Fibroblast of upper back skin (primary cell): ENCODE data around the gene TMEM35A.

Experiments
- DNase-seq: peaks from one replicate; pipeline ENCODE4 v3.0.0-alpha.2; 2013

TMEM35A gene, protein sequence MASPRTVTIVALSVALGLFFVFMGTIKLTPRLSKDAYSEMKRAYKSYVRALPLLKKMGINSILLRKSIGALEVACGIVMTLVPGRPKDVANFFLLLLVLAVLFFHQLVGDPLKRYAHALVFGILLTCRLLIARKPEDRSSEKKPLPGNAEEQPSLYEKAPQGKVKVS

DNA sequence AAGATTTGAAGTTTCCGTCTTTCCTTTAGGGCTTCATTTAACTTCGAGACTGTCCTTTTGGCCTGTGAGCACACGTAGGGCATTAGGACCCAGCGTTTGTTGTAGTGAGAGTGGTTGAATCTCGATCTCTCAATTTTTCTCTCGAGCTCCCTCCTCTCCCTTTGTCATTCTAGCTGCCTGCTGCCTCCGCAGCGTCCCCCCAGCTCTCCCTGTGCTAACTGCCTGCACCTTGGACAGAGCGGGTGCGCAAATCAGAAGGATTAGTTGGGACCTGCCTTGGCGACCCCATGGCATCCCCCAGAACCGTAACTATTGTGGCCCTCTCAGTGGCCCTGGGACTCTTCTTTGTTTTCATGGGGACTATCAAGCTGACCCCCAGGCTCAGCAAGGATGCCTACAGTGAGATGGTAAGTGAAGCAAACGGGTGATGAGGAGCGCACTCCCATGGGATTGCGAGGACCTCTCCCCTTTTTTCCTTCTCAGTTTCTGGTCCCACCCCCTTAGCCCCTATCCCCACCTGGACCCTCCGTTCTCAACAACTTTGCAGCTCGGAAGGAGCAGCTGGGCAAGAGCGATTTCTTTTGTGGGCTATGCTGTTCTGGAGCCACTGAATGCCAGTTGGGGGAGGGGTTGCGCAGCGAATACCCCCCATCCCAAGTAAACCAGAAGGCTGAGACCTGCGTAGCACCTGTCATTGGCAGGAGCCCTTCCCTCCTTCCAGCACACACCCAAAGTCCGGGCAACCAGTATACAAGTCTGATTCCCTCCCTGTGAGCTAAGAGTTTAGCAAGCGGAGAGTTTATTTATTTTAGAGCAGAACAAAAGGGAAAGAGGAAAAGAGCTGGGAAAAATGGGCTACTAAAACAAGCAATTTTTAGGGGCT is at the start of gene TMEM35A:
Gene TMEM35A (plus strand): TSS at position 164 of the 883 bp plus-strand sequence. CDS start 124 bp downstream, at position 288.
- peak; percentile 17 for DNase-seq

DNA sequence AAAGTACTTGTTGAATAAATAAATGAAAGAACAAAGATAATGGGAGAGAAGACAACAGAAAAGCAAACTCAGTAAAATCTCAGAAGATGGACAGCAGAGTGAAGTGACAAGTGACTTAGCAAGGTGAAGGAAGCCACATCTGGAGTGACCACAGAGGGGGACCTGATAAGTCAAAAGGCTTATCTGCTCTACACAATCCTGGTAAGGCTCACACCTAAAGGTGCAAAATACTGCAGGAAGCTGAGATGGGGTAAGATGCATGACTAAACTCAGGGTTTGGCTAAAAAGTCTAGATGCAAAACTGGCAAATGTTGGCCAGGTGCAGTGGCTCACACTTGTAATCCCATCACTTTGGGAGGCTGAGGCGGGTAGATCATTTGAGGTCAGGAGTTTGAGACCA is 49.0 kb upstream of the TMEM35A start:
- DNase-seq = no peak

DNA sequence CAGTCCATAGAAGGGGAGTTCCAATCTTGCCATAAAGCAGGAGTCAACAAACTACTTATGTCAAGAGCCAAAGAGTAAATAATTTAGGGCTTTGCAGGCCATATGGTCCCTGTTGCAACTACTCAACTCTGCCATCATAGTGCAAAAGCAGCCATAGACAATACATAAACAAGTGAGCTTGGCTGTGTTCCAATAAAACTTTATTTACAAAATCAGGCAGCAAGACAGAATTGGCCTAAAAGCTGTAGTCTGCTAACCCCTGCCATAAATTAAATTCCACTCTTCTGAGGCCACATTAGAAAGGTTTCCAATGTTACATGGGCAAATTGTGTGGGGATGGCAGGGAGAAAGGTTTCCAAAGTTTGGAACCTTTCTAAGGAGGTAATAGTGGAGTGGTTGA is 41.4 kb upstream of the TMEM35A start:
- no peak for DNase-seq

DNA sequence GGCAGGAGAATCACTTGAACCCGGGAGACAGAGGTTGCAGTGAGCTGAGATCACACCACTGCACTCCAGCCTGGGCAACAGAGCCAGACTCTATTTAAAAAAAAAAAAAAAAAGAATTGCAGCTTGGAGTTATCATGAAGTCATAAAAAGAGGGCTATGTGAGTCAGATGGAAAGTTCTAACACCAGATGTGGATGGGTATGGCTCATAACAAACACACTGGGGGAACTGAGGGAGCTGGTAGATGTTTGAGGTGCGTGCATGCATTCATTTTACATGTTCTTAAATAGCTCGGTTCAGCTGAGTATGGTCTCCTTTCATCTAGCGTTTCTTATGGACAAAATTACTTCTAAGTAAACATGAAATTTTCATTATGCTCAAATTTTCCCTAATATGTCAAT is 38.5 kb upstream of the TMEM35A start:
- DNase-seq = no peak

DNA sequence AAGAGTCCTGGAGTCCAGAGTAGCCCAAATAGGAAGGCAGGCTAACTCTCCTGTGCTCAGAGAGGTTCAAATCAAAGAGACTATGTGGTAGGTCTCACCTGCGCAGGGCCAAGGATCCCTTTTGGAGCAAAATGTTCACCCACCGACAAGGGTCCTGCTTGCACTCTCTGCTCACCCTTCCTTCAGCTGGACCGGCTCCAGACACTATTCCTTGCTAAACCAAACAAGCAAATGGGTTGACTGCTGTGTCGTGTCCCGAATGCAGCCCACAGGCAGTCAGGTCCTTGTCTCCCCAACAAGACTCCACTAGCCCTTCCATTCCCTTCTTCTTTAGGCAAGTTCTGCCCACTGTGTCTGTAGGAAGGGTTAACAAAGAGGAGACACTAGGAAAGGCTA is 27.5 kb upstream of the TMEM35A start:
- DNase-seq = no peak

DNA sequence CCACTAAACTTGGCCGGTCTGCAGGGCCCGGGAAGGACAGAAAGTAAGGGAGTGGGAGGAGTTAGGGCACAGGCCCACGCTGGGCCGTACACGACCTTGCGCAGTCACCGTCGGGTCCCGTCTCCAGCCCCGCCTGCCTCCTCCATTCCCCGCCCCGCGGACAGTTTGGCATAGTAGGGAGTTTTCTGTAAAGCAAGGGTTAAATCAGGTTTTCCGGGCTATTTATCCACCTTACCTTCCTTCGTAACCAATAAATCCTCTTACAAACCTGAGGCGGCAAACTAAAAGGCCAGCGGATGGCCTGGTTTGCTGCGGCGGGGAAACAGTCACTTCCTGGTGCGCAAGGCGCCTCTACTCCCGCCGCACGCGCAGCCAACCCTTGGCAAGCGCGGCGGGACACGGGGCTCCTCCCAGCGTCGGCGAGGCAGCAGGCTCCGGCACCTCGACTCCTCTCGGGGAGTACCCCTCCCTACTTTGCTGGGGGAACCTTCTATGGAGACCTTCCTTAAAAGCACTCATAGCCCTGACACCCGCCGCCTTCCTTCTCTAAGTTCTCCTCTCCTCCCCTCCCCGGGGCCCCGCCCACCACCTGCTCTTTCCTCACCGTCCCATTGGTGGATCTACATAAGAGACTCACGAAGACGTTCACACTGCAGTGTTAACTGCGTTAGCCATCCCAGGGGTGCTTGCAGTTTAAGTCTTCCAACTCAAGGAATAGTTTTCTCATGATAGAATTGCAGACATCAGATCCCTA is 27.0 kb upstream of the TMEM35A start, which contains the start of gene TRMT2B:
Gene TRMT2B (minus strand): TSS at position 563 of the 754 bp plus-strand sequence. CDS start 9,822 bp downstream, outside the sequence.
- DNase-seq = peak; percentile 58

DNA sequence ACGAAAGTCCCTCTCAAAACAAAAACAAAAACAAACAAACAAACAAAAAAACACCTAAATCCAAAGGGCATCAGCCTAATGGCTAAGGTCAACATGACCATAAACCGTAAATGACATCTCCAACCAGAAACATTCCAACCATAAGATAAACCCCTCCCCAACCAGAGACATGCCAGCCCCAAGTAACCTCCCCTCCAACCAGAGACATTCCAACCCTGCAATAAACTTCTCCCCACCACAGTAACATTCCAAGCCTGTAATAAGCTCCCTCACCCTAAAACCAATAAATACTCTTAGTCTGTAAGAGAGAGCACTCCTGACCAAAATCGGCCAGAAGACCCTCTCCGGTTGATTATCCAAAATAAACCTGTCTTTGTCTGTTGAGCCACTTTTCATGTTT is 22.1 kb upstream of the TMEM35A start:
- DNase-seq = peak; percentile 12

DNA sequence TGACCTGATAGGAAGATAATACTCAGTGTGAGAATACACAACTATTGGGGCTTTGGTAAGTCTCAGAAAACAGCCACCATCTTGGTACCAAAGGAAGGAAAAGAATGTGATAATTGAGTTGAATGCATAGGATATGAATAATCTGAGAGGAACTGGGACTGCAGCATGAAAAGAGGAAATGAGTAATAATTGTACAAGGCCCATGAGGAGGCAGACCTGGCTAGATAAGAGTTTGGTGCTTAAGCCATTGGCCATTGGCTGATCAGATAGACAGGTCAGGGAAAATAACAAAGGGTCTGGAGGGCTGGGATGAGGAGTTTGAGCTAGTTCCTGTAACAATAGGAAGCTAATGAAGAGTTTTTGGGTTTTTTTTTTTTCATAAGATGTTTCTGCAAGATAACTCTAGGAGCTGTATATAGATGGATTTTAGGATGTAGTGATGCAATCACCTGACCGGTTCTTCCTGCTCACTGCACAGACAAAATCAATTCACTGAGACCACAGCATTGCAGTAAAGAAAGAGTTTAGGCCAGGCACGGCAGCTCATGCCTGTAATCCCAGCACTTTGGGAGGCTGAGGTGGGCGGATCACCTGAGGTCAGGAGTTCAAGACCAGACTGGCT is 21.5 kb upstream of the TMEM35A start:
- DNase-seq = peak; percentile 62

DNA sequence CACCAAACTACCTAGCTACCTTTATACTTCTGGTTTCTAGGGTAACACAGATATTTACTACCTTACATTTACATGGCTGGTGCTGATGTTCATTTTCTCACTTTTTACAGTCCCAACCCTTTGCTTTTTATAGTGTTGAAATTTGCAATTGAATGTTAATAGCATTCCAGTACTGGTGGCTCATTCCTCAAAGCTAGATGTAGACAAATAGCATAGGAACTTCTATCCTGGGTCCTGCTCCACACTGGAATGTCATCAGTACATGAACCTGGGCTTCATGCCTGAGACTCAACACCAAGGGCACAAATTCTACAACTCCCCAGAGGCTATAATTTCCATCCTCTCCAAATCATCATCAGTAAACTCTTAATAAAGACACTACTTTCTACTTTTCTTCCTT is 16.5 kb upstream of the TMEM35A start:
- DNase-seq = peak; percentile 63

DNA sequence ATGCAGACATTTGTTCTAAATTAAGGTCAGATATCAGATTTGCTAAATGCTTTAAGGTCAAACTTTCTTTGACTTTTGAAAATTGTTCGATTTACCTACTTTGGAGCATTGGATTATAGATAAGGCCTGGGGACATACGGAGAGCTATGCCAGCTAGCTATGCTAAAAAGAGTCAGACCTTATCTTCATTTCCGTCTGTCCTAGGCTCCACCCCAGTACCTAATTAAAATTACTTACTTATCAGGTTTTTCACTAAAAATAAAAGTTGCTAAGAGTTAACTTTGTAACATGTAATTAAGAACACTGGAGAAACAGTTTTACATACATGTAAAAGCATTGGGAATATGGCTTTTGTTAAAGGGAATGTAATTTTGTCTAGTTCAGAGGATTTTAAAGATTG is 7.1 kb upstream of the TMEM35A start:
- DNase-seq = no peak

DNA sequence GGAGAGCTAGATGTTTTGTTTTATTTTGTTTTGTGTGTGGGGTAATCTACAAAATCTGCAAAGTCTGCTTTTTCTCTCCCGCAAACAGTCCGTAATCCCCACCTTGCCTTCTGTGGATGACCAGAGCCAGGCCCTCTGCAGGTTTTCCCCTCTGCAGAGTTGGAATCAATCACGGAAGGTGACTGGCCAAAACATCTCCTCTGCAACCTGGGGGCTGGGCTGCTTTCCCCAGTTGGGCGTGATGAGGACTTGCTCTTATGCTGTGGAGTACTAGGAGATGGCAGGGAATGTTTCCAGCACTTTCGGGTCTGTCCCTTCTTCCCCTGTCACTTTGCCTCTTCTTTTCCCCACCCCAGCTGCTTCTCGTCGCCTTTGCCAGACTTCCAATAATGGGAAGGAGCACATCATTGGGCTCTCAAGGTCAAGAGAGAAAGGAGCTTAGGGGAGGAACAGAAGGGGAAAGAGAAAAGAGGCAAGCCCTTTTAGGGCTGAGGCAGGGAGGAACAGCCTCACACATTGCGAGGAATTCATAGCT is 1.1 kb downstream of the TMEM35A start:
- DNase-seq = no peak

DNA sequence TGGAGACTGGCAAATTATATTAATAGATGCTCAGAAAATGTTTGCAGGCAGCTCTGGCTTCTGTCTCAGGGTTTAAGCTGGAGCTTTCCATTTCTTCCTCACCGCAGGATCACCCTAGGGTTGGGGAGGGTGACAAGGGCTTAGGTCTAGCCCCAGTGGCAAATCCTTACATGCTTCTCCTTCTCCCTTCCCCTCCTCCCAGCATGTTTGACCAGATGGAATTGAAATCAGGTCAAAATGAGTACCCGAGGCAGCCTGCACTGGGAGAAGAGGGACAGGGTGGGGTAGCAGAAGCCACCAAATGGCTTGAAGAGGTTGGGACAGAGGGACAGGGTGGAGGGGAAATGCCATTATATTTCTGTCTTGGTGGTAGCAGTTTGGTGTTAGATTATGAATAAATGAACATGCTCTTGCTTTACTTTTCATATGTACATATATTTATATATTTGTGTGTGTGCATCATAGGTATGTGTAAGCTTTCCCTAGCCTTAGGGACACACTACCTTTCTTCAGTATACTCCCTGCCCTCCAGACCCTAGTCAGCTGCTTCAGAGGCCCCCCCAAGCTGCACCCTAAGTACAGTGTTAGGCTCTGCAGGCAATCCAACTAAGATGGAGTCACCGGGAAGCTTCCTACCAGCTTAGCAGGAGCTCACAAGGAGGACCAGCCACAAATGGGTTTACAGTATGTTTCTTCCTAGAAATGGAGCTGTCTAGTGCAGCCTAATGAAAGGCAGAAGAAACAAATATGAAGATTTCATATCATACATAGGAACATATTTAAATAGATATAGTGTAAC is 1.8 kb downstream of the TMEM35A start:
- DNase-seq = no peak

DNA sequence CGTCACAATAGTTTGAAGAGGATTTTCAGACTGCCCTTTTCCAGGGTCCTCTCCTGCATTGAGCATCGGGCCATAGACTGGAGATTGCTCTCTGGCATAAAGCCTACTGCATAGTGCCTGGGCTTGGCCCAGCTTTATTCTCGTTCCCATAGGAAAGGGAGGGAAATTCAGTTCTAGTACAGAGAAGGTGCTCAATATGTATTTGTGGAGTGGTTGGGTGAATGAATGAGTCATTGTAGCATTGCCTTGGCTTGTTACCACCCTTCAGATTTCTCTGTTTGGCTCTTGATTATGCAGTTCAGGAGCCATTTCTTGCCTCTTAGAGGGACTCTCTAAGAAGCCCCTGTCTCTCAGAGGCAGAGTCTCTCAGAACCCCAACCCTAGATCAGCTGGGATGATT is 2.6 kb downstream of the TMEM35A start:
- no peak for DNase-seq

DNA sequence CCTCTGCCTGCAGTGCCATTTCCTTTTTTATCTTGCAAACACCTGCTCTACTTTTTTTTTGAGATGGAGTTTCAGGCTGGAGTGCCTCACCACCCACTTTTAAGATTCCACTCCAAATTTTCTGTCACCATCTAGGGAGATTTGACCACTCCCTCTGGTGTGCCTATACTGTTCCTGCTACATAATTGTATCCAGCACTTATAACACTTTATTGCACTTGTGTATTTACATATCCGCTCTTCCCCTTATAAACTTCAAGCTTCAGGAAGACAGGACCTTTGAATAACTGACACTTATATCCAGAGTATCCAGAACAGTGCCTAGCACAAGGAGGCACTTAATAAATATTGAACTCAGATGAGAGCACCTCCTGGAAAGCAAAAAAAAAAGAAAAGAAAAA is 13.1 kb downstream of the TMEM35A start:
- DNase-seq = no peak

DNA sequence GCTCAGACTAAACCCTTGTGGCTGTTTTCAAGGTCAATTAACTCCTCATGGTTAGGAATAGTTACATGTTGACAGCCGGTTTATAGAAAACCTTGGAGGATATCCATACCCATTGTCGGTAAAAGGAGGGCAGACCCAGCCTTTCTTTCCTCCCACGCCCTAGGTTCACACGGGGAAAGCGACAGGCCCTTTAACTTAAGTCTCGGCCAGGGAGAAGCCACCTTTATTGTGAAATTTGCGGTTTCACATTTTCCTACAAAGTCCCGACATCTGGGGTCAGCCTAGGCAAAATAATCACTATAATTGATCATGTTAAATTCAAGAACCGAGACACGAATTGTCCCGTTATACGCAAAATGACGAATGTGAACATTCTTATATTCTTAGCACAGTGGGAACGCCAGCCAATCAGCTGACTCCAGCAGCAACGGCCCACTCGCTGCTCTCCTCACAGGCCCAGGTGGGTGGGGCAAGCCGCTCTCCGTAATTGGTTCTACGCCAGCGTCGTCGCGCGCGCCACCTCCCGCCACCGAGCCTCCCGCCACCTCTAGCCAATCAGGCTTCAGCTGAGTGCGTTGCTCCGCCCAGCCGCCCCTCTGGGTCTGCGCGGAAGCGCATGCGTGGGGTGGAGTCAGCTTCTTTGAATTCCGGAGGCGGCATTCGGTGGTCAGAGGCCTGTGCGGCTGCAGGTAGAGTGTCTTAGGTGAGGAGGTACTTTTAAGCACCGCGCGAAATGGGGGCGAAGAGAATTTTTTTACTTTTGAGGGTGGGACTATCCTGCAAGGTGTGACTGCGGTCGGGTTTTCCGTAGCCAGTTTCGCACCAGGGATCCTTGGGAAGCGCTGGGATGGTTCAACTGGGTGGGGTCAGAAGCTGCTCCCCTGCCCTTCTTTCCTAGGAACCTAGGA is 19.1 kb downstream of the TMEM35A start, which contains the start of gene CENPI:
Gene CENPI (plus strand): TSS at position 659 of the 908 bp plus-strand sequence. CDS start 2,867 bp downstream, outside the sequence.
- peak; percentile 93 for DNase-seq

DNA sequence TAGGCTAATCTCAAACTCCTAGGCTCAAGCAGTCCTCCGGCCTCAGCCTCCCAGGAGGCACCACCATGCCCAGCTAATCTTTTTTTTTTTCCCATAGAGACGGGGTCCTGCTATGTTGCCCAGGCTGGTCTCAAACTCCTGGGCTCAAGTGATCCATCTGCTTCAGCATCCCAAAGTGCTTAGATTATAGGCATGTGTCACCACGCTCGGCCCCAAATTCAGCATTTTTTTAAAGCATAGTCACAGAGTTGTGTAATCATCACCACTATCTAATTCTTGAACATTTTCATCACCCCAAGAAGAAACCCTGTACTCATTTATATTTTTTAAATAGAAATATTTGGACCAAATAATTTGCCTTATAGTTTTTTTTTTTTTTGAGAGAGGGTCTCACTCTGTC is 29.6 kb downstream of the TMEM35A start:
- DNase-seq = peak; percentile 56

DNA sequence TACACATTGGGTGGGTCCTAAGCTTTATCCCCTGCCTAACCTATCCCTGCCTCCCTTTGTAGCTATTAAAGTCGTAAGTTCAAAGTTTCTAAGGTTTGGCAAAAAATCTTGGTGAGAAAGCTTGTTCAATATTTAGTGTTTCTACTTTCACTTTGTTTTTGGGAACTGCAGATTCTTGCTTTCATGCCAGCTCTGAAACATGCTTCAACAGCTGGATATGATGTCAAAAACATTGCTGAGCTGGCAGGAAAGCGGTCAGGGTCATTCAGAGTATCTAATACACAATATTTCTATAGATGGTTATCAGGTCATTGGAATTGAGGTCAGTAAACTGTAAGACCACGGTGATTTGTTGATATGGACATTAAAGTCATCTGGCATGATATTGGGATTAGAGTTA is 39.0 kb downstream of the TMEM35A start:
- DNase-seq = peak; percentile 16

DNA sequence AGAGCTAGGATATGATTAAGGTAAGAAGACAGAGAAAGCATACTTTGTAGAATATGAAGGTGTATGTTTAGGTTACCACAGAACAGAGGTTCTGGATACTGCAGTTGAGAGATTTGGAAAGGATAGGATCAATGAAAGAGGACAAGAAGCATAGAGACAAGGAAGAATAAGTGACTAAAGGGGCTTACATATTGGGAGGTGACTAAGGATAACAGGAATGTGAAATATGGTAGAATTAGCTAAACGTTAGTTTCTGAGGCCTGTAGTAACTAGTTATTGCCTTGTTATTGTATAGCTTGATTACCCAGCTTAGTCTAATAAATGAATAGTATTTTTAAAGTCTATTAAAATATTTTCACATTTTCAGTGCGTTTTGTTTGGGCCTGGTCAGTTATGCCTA is 57.6 kb downstream of the TMEM35A start:
- DNase-seq = peak; percentile 3
